Glutamatergic neuron (in vitro differentiated cells): ENCODE data around the gene FAM53B. TPM values are rescaled to one million over a fixed set of nuclear protein-coding genes. Genes with fewer than 3 reads are reported as not detected.

Experiments
- DNase-seq: peaks from one replicate; pipeline ENCODE4 v3.0.0; 2022
- H3K27ac Mint-ChIP-seq: one replicate; pipeline ENCODE4 v1.8.0; 2020; ENCODE audit warnings: mild to moderate bottlenecking, mixed read lengths, inconsistent platforms; ENCODE audit not compliant: unreplicated experiment
- H3K27me3 Mint-ChIP-seq: one replicate; pipeline ENCODE4 v1.8.0; 2020; ENCODE audit warnings: mild to moderate bottlenecking, moderate library complexity, mixed read lengths, inconsistent platforms; ENCODE audit not compliant: unreplicated experiment
- H3K36me3 Mint-ChIP-seq: one replicate; pipeline ENCODE4 v1.8.0; 2020; ENCODE audit warnings: mild to moderate bottlenecking, mixed read lengths, inconsistent platforms; ENCODE audit not compliant: unreplicated experiment
- H3K4me1 Mint-ChIP-seq: one replicate; pipeline ENCODE4 v1.8.0; 2020; ENCODE audit warnings: mild to moderate bottlenecking, low read depth, mixed read lengths, inconsistent platforms; ENCODE audit not compliant: unreplicated experiment
- H3K4me3 Mint-ChIP-seq: one replicate; pipeline ENCODE4 v1.8.0; 2020; ENCODE audit warnings: mild to moderate bottlenecking, mixed read lengths, inconsistent platforms; ENCODE audit not compliant: unreplicated experiment
- H3K9me3 Mint-ChIP-seq: one replicate; pipeline ENCODE4 v1.8.0; 2020; ENCODE audit warnings: mild to moderate bottlenecking, moderate library complexity, mixed read lengths, inconsistent platforms; ENCODE audit not compliant: unreplicated experiment
- total RNA-seq: library from RNA; stranded (reverse); fragmentation: NEBNext Ultra II Directional; extraction: Animal tissue kit (Norgen Biotek cat#: 25700); gene quantifications from one replicate; pipeline ENCODE4 v1.2.1, GENCODE V29; 2021; ENCODE audit not compliant: unreplicated experiment
- TF ChIP-seq, protein P1 (sequence below): fragments of 200-600 bp; sonication (generic); IDR thresholded peaks from one replicate; pipeline ENCODE4 v1.5.0; 2021; ENCODE audit not compliant: partially characterized antibody, unreplicated experiment

The FAM53B gene
- total RNA-seq, 1 donor from 2014 or later = 30.5 TPM

DNA sequence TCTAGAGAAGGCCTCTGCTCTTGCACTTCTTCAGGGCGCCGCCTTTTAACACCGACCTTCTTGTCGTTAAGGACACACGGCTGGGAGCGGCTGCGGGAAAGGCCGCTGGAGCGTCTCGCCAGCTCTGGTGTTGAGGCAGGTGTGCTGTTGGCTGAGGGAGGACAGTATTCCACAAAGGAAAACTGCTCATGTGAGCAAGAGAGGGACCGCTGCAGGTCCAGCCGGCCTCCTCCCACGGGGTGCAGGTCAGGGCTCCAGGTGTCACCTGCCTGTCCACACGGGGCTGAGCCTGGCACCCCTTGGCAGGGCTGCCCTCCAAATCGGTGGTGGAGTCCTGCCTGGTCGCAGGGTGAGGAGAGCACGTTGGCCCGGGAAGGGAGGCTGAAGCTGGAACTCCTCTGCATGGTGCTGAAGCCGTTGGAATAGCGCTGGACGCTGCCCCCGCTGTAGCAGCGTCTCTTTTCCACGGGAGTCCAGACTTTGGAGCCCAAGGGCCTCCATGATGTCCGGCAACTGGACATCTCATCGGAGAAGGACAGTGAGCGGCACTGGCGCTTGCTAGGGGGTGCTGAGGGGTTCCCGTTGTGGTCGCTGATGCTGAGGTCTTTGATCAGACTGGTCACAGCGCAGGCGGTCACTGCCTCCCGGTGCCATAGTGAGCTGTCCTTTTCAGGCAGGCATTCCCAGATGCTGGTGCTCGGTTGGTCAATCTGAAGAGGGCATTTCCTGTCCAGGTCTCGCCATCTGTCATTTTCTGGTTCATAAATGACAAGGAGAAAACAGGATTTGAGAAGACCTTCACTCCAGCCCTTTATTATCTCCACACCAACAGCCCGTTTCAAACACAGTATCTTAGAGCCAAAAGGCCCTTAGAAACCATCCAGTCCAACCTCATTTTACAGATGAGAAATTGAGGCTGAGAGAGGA is 62.3 kb downstream of the FAM53B start:
- TF ChIP-seq, protein P1, sequence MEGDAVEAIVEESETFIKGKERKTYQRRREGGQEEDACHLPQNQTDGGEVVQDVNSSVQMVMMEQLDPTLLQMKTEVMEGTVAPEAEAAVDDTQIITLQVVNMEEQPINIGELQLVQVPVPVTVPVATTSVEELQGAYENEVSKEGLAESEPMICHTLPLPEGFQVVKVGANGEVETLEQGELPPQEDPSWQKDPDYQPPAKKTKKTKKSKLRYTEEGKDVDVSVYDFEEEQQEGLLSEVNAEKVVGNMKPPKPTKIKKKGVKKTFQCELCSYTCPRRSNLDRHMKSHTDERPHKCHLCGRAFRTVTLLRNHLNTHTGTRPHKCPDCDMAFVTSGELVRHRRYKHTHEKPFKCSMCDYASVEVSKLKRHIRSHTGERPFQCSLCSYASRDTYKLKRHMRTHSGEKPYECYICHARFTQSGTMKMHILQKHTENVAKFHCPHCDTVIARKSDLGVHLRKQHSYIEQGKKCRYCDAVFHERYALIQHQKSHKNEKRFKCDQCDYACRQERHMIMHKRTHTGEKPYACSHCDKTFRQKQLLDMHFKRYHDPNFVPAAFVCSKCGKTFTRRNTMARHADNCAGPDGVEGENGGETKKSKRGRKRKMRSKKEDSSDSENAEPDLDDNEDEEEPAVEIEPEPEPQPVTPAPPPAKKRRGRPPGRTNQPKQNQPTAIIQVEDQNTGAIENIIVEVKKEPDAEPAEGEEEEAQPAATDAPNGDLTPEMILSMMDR = no peak
- H3K4me3 Mint-ChIP-seq = no peak overlapping the region
- no peak for DNase-seq
- H3K4me1 Mint-ChIP-seq = peaks cover 34% of the 10 kb centered on the region
- peaks cover 8% of the 10 kb centered on the region for H3K9me3 Mint-ChIP-seq
- no peak overlapping the region for H3K27ac Mint-ChIP-seq
- peaks cover 7% of the 10 kb centered on the region for H3K36me3 Mint-ChIP-seq
- H3K27me3 Mint-ChIP-seq = peaks cover 8% of the 10 kb centered on the region

DNA sequence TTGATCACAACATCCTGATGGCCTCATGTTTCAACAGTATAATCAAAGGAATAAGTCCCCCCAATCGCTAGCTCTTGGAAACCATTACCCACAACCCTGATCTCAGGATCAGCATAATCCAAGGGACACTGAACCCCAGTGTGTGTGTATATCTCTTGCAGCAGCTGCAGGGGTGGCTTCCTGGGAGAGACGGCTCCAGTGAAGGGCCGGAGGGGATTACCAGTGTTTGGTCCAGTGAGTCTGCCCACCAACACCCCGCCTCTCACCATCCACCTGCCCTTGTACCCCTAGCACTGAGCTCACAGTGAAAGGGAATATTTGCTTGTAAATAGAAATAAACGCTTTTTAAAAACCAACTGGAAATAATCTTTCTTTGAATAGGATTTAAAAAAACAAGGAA is 63.1 kb downstream of the FAM53B start:
- Mint-ChIP-seq H3K4me3 (no peak overlapping the region), H3K27ac (no peak overlapping the region), H3K9me3 (peaks cover 6% of the 10 kb centered on the region), H3K36me3 (peaks cover 7% of the 10 kb centered on the region), H3K4me1 (peaks cover 33% of the 10 kb centered on the region), H3K27me3 (peaks cover 8% of the 10 kb centered on the region)
- DNase-seq = no peak
- TF ChIP-seq, protein P1 = no peak

DNA sequence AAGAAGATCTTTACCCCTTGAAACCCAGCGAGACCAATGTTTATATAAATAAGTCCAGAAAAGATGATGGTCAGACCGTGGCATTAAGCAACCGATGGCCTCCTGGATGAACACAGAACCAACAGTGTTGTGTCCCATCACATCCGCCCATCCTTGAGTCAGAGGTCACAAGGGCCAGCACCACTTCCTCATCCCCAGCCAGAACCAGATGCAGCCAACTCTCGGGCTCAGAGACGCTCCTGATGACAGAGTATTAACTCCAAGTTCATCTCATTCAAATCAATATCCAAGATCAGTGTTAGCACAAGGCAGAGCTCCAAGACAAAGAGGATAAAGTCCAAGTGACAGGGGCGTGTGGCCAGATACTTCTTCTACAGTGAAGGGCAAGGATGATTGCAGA is 63.5 kb downstream of the FAM53B start:
- Mint-ChIP-seq H3K36me3 (peaks cover 7% of the 10 kb centered on the region), H3K4me1 (peaks cover 33% of the 10 kb centered on the region), H3K27ac (no peak overlapping the region), H3K4me3 (no peak overlapping the region), H3K9me3 (peaks cover 6% of the 10 kb centered on the region), H3K27me3 (peaks cover 10% of the 10 kb centered on the region)
- TF ChIP-seq, protein P1 = no peak
- DNase-seq = no peak

DNA sequence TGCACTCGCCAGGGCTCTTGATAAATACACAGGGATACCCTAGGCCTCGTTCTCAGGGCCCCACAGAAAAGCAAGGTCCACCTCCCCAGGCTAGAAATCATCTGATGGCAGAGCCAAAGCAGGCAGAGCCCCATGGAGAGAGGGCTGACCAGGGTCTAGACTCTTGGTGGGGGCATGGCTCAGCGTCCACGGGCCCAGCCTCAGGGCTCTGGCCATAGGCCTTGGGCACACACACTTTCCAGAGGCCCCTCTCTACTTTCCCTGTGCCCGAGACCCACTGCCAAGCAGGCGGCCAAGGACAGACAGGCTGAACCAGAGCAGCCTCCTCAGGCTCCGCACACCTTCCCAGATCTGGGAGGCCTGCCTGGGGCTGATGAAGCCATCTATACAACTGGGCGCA is 64.8 kb downstream of the FAM53B start:
- no peak for DNase-seq
- H3K9me3 Mint-ChIP-seq = peaks cover 6% of the 10 kb centered on the region
- H3K27me3 Mint-ChIP-seq = peaks cover 12% of the 10 kb centered on the region
- no peak overlapping the region for H3K27ac Mint-ChIP-seq
- peaks cover 7% of the 10 kb centered on the region for H3K36me3 Mint-ChIP-seq
- H3K4me1 Mint-ChIP-seq = peaks cover 35% of the 10 kb centered on the region
- no peak overlapping the region for H3K4me3 Mint-ChIP-seq
- TF ChIP-seq, protein P1 = no peak
